ENCODE data around the gene DNM2. TPM values are rescaled to one million over a fixed set of nuclear protein-coding genes. Genes with fewer than 3 reads are reported as not detected.

The DNM2 gene
- total and polyA plus RNA-seq, 9 of the 15 experiments (the other 6 are each of a cell fraction or from before 2014, with no cell fraction given) = 2.2 to 161 (median 72.6) TPM

GRCh38 chr19:10812902-10813404 lies 95.1 kb downstream of the DNM2 start (continued):
- peak; percentile 26; the same call in 1 of the 2 replicates for TF ChIP-seq ZNF76 (CRISPR knock-in tag; IDR thresholded peaks at IDR 0.05; ENCODE audit: borderline replicate concordance)
- no peak for TF ChIP-seq ZNF140 (CRISPR knock-in tag; IDR thresholded peaks at IDR 0.05)
- no peak for TF ChIP-seq PHTF2 (CRISPR knock-in tag; IDR thresholded peaks at IDR 0.05)
- TF ChIP-seq PCBP2 (IDR thresholded peaks at IDR 0.05; ENCODE audit: low read depth, low read length, poor library complexity, severe bottlenecking) = no peak
- TF ChIP-seq LARP7 (IDR thresholded peaks at IDR 0.05) = no peak
- TF ChIP-seq THRA (IDR thresholded peaks at IDR 0.05) = no peak
- TF ChIP-seq BRCA1 (IDR thresholded peaks at IDR 0.05) = no peak
- no peak for TF ChIP-seq BRCA1 (CRISPR knock-in tag; IDR thresholded peaks at IDR 0.05)
- 0 out of 4 replicates have a peak, but pooled peaks of 1 of the 2 experiments have one; percentile 21 for TF ChIP-seq ARNT (IDR thresholded peaks at IDR 0.05)
- TF ChIP-seq PHF8 (IDR thresholded peaks at IDR 0.05; ENCODE audit: borderline replicate concordance, low read length) = no peak
- TF ChIP-seq RREB1 (CRISPR knock-in tag; IDR thresholded peaks at IDR 0.05) = peak; percentile 48; the same call in 1 of the 2 replicates
- no peak for TF ChIP-seq ZHX1 (conservative IDR thresholded peaks at IDR 0.05; ENCODE audit: low read length)
- no peak for TF ChIP-seq BRF2 (IDR thresholded peaks at IDR 0.05; ENCODE audit: borderline replicate concordance, insufficient read depth, insufficient read length)
- TF ChIP-seq ZKSCAN3 (CRISPR knock-in tag; IDR thresholded peaks at IDR 0.05) = no peak
- TF ChIP-seq ZBTB7A (IDR thresholded peaks at IDR 0.05; ENCODE audit: borderline replicate concordance, control insufficient read depth, low read depth, low read length) = no peak; the same call in 1 of the 2 replicates
- no peak for TF ChIP-seq CSDE1 (IDR thresholded peaks at IDR 0.05)
